Measurements from ENCODE around the gene CENPF.
A peak's percentile ranks its signal among the peaks of the same experiment; 100 is the strongest.
"Not testable (repeated sequence)": the region's sequence is repeated elsewhere in the genome, so short reads cannot be mapped to it uniquely, and the experiment has no call there.

CENPF gene

GRCh38 chr1:214583824-214584554, 19.0 kb upstream of the CENPF start:
- DNase-seq, result no peak

- no peak for DNase-seq
These were observed 17.9 kb upstream of the CENPF start for GRCh38 chr1:214584805-214585766.

DNA sequence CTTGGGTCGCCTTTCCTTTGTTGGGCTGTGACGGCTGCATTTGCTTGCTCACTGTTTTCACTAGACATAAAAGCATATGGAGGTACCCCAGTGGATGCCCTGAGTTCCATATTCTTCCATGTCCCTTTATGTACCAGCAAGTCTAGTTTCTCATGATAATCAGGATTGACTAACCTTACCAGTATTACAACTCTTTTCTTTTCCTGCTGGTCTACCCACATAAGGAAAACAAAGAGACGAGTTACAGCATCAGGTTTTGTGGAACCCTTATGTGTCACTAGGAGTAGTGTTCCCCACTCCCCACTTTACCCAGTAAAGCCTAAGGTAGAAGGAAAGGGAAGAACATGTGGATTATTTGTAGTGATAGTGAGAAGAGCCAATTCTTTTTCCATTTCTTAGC, 16.4 kb upstream of the CENPF start:
- no peak for DNase-seq

GRCh38 chr1:214587165-214587564, 15.8 kb upstream of the CENPF start:
- no peak for DNase-seq

- DNase-seq, result no peak
These were observed 13.9 kb upstream of the CENPF start for GRCh38 chr1:214588963-214589597.

GRCh38 chr1:214590696-214591095, 12.3 kb upstream of the CENPF start:
- no peak for DNase-seq

DNA sequence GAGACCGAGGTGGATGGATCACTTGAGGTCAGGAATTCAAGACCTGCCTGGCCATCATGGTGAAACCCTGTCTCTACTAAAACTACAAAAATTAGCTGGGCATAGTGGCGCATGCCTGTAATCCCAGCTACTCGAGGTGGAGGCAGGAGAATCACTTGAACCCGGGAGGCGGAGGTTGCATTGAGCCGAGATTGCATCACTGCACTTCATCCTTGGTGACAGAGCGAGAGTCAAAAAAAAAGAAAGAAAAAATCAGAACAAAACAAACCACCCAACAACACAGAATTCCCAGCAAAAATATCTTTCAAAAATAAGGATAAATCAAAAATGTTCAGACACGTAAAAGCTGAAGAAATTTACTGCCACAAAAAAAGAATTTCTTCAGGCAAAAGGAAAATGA, 11.1 kb upstream of the CENPF start:
- not testable (repeated sequence) for DNase-seq

- DNase-seq, result no peak
These were observed 9.8 kb upstream of the CENPF start for GRCh38 chr1:214593158-214593557.

DNA sequence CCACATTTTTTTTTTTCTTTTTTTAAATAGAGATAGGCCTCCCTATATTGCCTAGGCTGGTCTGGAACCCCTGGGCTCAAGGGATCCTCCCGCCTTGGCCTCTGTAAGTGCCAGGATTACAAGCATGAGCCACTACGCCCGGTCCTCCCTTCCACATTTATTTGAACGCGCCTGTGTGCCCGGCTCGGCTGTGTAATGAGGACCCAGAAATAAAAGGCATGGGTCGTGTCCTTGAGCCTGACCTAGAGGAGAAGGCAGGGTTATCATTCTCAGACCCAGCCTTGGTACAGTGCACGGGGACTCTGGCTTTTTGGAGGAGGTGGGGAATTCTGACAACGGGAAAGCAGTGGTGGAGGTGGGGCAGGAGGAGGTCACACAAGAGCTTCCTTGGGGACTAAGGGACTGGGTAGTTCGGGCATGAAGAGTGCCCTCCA, 841 bp downstream of the CENPF start:
- DNase-seq, result peak; percentile 33 to 38

GRCh38 chr1:214604523-214604922, 1.5 kb downstream of the CENPF start:
- DNase-seq, result no peak

GRCh38 chr1:214605484-214605883, 2.5 kb downstream of the CENPF start:
- DNase-seq, result not testable (repeated sequence)

- not testable (repeated sequence) for DNase-seq
These were observed 3.2 kb downstream of the CENPF start for GRCh38 chr1:214605933-214606925.

DNA sequence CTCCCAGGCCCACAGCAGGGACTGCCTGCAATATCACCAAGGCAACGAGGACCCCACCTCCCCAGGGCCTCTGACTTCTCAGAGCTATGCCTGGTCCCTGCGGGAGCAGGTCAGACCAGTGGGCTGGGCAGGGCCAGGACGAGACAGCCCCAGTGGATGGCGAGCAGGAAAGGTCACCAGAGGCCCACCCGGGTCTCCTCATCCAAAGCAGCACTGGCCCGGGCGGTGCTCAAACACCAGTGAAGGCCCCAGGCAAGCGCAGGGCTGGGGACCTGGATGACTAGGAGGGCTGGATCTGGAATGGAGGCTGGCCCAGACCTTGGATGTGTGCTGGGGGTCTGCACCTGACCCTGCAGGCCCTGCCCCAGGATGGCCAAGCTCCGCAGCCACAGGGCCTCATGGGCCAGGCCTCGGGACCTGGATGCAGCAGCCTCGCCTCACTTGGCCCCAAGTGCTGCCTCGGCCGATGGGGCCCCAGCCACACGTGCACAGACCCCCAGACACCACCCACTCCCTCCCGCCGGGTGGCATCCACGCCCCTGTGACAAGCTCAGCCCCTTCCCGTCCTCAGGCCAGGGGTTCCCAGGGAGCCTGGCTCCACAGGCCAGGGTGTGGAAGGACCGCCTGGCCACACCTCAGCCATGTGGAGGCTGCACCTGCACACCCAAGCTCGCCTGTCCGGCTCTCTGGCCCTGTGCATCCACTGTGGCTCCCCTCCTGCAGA, 4.7 kb downstream of the CENPF start:
- not testable (repeated sequence) for DNase-seq

- not testable (repeated sequence) for DNase-seq
These were observed 5.3 kb downstream of the CENPF start for GRCh38 chr1:214608216-214608783.

DNA sequence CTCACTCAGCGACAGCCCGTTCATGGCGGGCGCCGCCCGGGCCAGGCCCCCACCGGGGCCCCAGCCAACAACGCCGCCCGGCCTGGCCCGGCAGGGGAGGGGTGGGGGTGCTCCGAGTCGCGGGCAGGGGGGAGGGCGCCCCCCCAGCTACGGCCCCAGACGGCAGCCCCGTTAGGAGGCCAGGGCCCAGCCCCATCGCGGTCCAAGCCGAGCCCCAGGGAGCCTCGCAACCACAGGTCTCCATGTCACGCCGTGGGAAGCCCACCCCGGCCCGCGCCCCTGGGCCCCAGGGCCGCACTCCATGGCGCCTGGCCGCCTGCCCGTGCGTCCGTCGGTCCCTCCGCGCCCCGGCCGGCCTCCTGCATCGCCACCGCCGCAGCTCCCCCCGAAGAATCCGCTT, 5.8 kb downstream of the CENPF start:
- DNase-seq, result not testable (repeated sequence)

- no peak for DNase-seq
These were observed 6.7 kb downstream of the CENPF start for GRCh38 chr1:214609692-214610091.

GRCh38 chr1:214610136-214610535, 7.1 kb downstream of the CENPF start:
- DNase-seq, result not testable (repeated sequence)

- no peak for DNase-seq
These were observed 12.1 kb downstream of the CENPF start for GRCh38 chr1:214615109-214615508.

- DNase-seq, result no peak
These were observed 12.9 kb downstream of the CENPF start for GRCh38 chr1:214615871-214616270.

DNA sequence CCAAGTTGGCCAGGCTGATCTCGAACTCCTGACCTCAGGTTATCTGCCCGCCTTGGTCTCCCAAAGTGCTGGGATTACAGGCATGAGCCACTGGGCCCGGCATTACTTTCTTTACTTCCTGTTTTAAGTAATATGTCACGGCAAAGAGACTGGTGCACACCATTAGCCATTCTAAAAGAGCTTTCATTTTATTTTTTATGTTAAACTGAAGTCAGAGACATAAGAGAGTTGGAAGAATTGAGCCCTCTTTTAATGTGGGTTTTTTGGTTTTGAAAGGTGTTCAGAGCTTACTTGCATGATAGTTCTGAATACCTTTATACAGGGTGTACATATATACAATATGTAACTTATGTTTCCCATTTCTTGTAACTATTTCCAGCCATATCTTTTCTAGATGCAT, 14.3 kb downstream of the CENPF start:
- no peak for DNase-seq

DNA sequence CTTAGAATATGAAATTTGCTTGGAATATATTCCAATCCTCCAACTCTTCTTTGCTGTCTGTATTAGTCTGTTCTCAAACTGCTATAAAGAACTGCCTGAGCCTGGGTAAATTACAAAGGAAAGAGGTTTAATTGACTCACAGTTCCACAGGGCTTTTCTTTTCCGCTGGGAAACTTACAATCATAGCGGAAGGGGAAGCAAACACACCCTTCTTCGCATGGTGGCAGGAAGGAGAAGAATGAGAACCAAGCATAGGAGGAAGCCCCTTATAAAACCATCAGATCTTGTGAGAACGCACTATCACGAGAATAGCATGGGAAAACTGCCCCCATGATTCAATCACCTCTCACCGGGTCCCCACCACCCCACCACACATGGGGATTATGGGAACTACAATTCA, 14.8 kb downstream of the CENPF start:
- no peak for DNase-seq
